Activated CD8-positive, alpha-beta memory T cell treated with anti-CD3 and anti-CD28 coated beads for 36 hours (primary cell): ENCODE results near the gene WNT11. TPM values are rescaled to one million over a fixed set of nuclear protein-coding genes. Genes with fewer than 3 reads are reported as not detected.

Experiments used
- CTCF ChIA-PET: fragments of 350-600 bp; sonication (Branson Sonifier 250); formaldehyde crosslinking; loops from one replicate; lab custom pipeline; 2021; ENCODE audit warnings: antibody characterized with exemption; lab: Charles Lee
- POLR2A ChIA-PET: fragments of 350-600 bp; sonication (Branson Sonifier 250); formaldehyde crosslinking; loops from one replicate; lab custom pipeline; 2021; ENCODE audit warnings: antibody characterized with exemption; lab: Charles Lee
- total RNA-seq, 2 experiments: library from RNA; stranded (reverse); gene quantifications; one replicate each; pipeline ENCODE4 v1.2.3, GENCODE V29; 2021

Gene WNT11
- total RNA-seq = under 1 TPM in 1 of 2 experiments, not detected in 1; 0.38 TPM

DNA sequence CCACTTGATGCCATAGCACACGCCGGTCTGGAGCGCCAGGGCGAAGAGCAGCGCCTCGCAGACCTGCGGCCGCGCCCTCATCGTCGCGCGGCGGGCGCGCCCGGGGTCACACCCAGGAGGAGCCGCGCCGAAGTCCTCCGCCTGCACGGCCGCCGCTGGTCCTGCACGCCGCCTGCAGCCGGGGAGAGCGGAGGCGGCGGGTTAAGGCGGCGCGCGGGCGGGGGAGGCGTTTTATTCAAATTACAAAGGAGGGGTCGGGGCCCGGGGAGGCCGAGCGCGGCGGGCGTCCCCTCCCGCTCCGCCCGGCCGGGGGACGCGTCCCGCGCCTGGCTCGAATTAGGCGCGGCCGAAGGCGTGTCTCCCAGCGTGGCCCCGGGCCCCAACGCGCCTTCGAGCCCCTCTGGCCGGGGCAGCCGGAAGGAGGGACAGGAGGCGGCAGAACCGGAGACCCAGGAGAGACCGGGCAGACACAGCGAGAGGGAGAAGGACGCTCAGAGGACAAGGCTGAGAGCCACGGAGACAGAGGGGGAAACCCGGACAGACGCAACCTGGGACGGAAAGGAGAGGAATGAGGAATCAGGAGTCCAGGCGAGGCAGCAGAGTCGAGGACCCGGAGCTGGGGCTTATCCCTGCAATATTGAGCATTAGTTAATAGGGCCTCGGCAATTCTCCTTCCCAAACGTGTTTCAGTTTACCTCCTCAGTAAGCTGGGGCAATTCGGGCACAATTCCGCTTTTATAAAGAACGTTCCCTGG, at the start of gene WNT11:
WNT11 (minus strand) TSS at position 176 of the 755 bp plus-strand sequence; CDS start at position 81, 95 bp downstream.
- ChIA-PET CTCF (interaction anchor here (1.1 to 8.4 kb wide), 13 partner anchors 14 to 448 kb away, joined by 4 to 150 read pairs (median 11); no protein-coding TSS in a partner anchor), POLR2A (interaction anchor here (2.6 kb wide), 1 partner anchor 28 kb away, joined by 13 read pairs; no protein-coding TSS in a partner anchor)

DNA sequence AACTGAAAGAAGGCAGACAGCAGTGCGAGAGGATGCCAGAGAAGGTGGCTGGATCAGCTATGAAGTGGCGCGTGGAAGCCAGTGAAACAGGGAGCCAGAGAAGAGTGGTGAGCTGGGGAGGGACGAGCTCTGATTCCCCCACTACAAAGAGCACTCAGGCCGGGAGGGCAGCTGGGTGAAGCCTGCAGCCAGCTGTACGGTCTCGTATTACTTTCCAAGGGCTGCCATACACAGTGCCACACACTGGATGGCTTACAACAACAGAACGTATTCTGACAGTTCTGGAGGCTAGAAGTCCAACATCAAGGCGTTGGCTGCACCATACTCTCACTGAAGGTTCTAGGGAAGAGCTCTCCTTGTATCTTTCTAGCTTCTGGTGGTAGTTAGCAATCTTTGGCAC, 47.1 kb upstream of the WNT11 start:
- ChIA-PET POLR2A (no interaction called here), CTCF (interaction anchor here (1.2 kb wide), 1 partner anchor 66 kb away, joined by 4 read pairs; no protein-coding TSS in a partner anchor)

GRCh38 chr11:76252631-76253070, 46.3 kb upstream of the WNT11 start:
- ChIA-PET CTCF (interaction anchor here (1.2 kb wide), 1 partner anchor 66 kb away, joined by 4 read pairs; no protein-coding TSS in a partner anchor), POLR2A (interaction anchor here (0.5 kb wide), 1 partner anchor 1066 kb away, joined by 5 read pairs; no protein-coding TSS in a partner anchor)

DNA sequence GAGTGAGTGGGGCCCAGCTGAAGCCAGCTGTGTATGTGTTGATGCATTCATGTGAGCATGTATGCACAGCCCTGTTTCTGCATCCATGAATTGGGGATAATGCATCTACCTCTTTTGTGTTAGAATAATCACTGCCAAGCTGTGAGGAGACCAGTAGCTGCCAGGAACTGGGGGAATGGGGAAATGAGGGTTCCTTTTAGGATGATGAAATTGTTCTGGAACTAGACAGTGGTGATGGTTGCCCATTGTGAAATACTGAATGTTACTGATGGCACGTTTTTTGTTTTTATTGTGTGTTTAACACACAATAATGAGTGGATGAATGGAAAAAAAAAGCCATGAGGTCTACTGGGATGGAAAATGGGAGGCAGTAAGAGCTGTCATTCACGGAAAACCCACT, 45.3 kb upstream of the WNT11 start:
- CTCF ChIA-PET = interaction anchor here (0.7 to 1.4 kb wide), 2 partner anchors 17 to 44 kb away, joined by 3 to 5 read pairs; no protein-coding TSS in a partner anchor
- POLR2A ChIA-PET = no interaction called here

- CTCF ChIA-PET = interaction anchor here (0.7 to 1.4 kb wide), 2 partner anchors 16 to 44 kb away, joined by 3 to 5 read pairs; no protein-coding TSS in a partner anchor
- POLR2A ChIA-PET = no interaction called here
Measured at GRCh38 chr11:76251226-76251575, 44.9 kb upstream of the WNT11 start.

DNA sequence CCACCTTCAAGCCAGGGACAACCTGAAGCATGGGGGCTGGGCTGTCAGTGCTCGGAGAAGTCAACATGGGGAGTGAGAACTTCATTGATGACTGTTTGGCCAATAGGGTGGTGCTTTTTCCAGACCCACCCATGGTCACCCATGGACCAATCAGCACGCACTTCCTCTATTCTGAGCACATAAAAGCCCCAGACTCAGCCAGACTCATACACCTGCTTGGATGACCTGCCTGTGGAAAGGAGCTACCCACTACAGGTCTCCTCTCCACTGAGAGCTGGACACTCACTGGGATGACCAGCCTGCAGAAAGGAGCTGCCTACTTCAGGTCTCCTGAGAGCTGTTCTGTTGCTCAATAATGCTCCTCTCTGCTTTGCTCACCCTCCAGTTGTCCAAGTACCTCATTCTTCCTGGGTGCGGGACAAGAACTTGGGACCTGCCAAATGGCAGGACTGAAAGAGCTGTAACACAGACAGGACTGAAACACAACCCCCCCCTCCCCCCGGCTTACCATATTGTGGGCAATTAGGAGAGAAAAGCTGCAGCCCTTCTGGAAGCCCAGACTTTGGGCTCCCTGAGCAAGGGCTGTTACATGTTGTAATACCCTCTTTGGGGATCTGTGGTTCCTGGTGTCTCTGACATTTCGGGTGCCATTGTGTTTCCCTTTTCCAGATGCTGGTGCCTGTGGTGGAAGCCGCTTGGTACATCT, 44.4 kb upstream of the WNT11 start:
- POLR2A ChIA-PET = no interaction called here
- CTCF ChIA-PET = interaction anchor here (1.4 kb wide), 1 partner anchor 43 kb away, joined by 5 read pairs; no protein-coding TSS in a partner anchor

GRCh38 chr11:76249195-76249741, 43.0 kb upstream of the WNT11 start:
- CTCF ChIA-PET = interaction anchor here (2.8 kb wide), 1 partner anchor 41 kb away, joined by 9 read pairs; no protein-coding TSS in a partner anchor

GRCh38 chr11:76248210-76248609, 41.9 kb upstream of the WNT11 start:
- POLR2A ChIA-PET = no interaction called here
- CTCF ChIA-PET = interaction anchor here (1.5 to 2.8 kb wide), 2 partner anchors 40 to 70 kb away, joined by 5 to 9 read pairs; no protein-coding TSS in a partner anchor

More at GRCh38 chr11:76249195-76249741, 43.0 kb upstream of the WNT11 start:
- POLR2A ChIA-PET = no interaction called here

GRCh38 chr11:76247091-76247490, 40.8 kb upstream of the WNT11 start:
- ChIA-PET POLR2A (no interaction called here), CTCF (interaction anchor here (0.7 to 2.8 kb wide), 3 partner anchors 14 to 72 kb away, joined by 3 to 9 read pairs (median 5); no protein-coding TSS in a partner anchor)

- ChIA-PET CTCF (interaction anchor here (1.1 to 2.8 kb wide), 2 partner anchors 38 to 80 kb away, joined by 3 to 9 read pairs; no protein-coding TSS in a partner anchor), POLR2A (interaction anchor here (0.7 kb wide), 1 partner anchor 196 kb away, joined by 5 read pairs; no protein-coding TSS in a partner anchor)
Measured at GRCh38 chr11:76246271-76246933, 40.1 kb upstream of the WNT11 start.

DNA sequence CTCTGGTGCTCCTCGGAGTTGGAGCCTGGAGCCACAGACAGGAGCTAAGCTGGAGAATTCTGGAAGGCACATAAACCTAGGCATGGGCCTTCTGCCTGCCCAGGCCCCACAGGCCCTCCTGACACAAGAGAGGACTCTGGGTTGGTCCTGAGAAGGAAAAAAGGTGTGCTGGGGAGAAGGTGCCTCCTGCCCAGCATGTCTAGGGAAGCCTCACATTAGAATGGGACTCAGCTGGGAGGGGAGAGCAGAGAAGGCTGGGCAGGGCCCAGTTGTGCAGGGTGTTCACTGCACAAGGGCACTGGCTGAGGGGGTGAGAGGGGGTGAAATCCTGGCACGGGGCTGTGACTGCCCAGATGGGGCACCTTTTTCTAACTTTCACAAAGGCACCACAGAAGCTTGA, 39.4 kb upstream of the WNT11 start:
- ChIA-PET CTCF (interaction anchor here (1.1 kb wide), 2 partner anchors 38 to 81 kb away, joined by 3 read pairs; no protein-coding TSS in a partner anchor), POLR2A (no interaction called here)

- ChIA-PET POLR2A (no interaction called here), CTCF (interaction anchor here (1.1 kb wide), 1 partner anchor 37 kb away, joined by 3 read pairs; no protein-coding TSS in a partner anchor)
Measured at GRCh38 chr11:76244316-76244851, 38.1 kb upstream of the WNT11 start.

DNA sequence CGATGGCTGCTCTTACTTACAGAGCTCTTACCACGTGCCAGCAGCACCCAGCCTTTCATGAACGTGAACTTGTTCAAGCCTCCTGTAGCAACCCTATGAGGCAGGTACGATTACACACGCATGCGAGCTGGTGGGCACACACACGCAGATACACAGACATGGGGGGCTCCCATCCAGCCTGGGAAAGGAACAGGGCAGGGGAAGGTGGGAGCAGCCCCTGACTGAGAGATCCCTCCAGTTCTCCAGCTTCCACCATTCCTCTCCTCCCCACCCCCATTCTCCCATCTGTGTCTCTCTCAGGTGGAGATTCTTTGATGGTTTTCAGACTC, 37.6 kb upstream of the WNT11 start:
- ChIA-PET POLR2A (no interaction called here), CTCF (no interaction called here)

DNA sequence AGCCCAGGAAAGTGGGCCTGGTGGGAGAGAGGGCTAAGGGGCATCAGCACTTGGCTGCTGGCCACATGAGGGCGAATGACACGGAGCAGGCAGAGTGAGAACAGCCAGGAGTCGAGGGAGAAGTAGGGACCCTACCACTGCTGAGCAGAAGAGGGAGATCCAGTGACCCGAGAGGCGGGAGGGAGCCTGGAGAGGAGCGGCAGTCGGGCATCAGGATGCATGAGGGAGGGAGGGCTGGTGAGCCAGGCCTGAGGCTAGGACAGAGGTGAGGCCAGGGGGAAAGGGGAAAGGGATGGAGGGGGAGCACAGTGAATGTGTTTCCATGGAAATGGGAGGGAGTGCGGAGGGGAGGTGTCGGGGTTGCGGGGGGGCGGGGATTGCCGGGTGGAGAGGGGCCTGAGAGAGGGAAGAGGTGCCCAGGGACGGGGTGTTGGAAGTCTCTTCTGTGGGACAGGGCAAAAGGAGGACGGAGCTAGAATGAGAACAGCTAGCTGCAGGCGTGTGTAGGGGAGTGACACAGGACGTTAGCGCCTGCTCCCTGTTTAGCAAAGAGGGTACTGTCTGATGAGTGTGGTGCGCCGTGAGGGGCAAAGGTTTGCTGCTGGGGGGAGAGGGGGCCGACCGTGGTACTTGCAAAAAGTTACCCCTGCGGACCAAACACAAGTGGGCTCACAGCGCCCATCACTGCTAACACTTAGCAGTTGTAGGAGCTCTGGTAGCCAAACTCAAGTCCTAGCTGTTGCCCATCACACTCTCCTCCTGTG, 37.1 kb upstream of the WNT11 start:
- POLR2A ChIA-PET = no interaction called here
- CTCF ChIA-PET = interaction anchor here (2.2 kb wide), 1 partner anchor 35 kb away, joined by 7 read pairs; no protein-coding TSS in a partner anchor

GRCh38 chr11:76242004-76242779, 35.9 kb upstream of the WNT11 start:
- ChIA-PET CTCF (interaction anchor here (2.2 kb wide), 1 partner anchor 34 kb away, joined by 7 read pairs; no protein-coding TSS in a partner anchor), POLR2A (no interaction called here)

DNA sequence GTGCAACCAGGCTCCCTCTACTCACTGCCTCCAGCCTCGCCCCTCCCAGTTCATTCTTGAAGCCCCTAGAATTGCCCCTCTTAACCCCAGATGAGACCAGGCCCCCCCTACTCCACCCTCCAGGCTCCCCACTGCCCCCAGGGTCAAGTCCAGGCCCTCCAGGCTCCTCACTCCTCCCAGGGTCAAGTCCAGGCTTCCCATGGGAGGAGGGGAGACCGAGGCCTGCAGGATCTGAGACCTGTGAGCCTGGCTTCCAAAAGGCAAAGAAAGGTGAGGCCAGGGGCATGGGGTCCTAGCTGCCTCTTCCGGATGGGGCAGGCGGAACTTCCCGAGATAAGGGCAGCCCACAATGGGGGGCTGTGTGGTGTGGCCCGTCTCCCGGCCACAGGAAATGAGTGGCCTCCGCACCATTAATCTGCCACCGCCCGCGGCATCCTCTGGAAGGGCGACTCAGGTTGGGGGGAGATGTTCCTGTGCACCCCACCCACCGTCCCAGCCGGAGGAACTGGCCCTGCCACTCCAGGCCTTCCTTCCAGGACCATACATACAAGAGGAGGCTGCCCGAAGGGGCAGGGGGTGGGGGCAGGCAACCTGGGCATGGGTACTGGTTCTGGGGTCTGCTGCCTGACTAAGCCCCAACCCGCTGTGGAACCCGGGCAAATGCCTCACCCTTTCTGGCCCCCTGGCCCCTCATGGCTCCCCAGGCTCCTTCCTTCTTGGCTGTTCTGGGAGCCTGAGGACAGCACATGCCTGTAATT, 35.1 kb upstream of the WNT11 start:
- POLR2A ChIA-PET = no interaction called here
- CTCF ChIA-PET = interaction anchor here (2.2 kb wide), 1 partner anchor 33 kb away, joined by 7 read pairs; no protein-coding TSS in a partner anchor
